ENCODE measurements around the gene ADAMTS2.

The ADAMTS2 gene

DNA sequence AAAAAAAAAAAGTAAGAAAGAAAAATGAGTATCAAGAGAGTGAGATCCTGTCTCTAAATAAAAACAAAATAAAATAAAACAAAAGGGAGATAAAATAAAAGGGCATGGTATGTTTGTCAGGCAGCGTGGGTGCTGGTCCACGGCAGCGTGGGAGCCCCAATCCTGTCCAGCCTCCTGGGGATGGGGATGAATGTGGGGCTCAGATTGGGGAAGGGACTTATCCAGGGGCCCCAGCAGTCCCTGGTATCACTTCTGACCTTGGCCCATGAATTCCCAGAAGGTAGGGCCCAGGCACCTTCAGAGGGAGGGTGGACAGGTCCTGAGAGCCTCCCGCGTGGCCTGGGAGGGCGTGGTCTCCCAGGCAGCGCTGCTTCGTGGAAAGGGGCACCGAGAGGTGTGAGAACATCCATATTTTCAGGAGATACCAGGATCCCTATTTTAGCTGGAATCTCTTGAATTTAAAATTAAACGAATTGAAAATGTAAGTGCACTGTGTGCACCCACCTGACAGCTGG, 213.9 kb downstream of the ADAMTS2 start:
- Histone ChIP-seq H3K36me3 (ENCODE audit: control insufficient read depth, insufficient read depth, low read length) (no peaks in the 10 kb centered on the region), H3K4me1 (ENCODE audit: control insufficient read depth, insufficient read depth, low read length) (no peaks in the 10 kb centered on the region; the same call in 1 of the 2 replicates), H3K4me3 (ENCODE audit: low read length) (no peak overlapping the region), H3K27ac (ENCODE audit: low read length) (no peak overlapping the region), H3K9me3 (ENCODE audit: control insufficient read depth, insufficient read depth, low read length) (no peaks in the 10 kb centered on the region), H3K27me3 (ENCODE audit: control insufficient read depth, insufficient read depth, low read length) (no peaks in the 10 kb centered on the region)
- DNase-seq (ENCODE audit: low read depth, low spot score) = no peak
- no CpG with 5 or more reads among the region's 10 CpGs for WGBS (ENCODE audit: insufficient coverage, insufficient read length)

DNA sequence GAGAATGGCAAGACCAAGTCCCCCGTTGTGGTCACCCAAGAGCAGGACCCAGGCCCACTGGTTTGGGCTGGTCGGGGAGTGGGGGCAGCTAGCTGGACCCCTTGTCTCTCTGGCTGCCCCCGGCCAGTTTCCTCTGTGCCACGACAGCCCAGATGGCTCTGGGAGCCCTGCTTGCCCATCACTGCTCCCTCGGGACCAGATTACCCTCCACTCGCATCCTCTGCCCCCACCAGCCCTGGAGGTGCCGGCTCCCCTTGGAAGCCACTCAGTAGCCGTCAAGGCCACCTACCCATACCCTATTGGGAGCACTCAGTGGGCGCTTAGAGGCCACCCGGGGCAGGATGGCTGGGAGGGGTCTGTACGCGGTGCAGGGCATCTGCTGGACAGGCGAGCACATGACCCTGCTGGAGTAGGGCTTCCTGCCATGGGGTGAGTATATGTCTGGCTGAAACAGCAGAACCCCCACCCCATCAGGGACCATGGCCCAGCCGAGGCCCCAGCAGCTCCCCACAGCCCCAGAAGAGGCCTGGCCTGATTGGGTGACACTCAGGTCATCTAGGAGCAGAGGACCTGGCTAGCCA, 215.1 kb downstream of the ADAMTS2 start:
- Histone ChIP-seq H3K4me3 (ENCODE audit: low read length) (no peak overlapping the region), H3K36me3 (ENCODE audit: control insufficient read depth, insufficient read depth, low read length) (no peaks in the 10 kb centered on the region), H3K4me1 (ENCODE audit: control insufficient read depth, insufficient read depth, low read length) (no peaks in the 10 kb centered on the region), H3K9me3 (ENCODE audit: control insufficient read depth, insufficient read depth, low read length) (no peaks in the 10 kb centered on the region), H3K27me3 (ENCODE audit: control insufficient read depth, insufficient read depth, low read length) (no peaks in the 10 kb centered on the region), H3K27ac (ENCODE audit: low read length) (no peak overlapping the region)
- no CpG with 5 or more reads among the region's 14 CpGs for WGBS (ENCODE audit: insufficient coverage, insufficient read length)
- no peak for DNase-seq (ENCODE audit: low read depth, low spot score)

DNA sequence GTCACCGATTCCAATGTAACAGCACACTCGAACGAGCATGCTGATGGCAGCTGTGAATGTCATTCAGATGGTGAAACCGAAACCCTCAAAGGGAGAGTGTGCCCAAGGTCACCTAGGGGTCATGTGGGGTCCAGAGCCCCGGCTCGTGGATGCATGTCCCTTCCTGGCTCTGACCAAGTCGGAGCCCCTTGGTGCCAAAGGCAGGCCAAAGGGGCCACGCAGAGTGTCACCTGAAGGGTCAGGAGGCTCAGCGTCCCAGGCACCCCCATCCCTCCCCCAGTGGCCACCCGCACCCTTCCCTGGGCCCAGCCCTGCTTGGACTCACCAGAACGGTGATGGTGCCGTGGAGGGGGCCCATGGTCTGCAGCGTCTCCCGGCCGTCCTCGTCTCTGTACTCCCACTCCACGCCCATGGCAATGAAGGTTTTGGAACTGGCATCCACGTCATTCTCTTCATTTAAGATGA, 215.6 kb downstream of the ADAMTS2 start:
- Histone ChIP-seq H3K27me3 (ENCODE audit: control insufficient read depth, insufficient read depth, low read length) (no peaks in the 10 kb centered on the region), H3K36me3 (ENCODE audit: control insufficient read depth, insufficient read depth, low read length) (no peaks in the 10 kb centered on the region), H3K27ac (ENCODE audit: low read length) (no peak overlapping the region), H3K9me3 (ENCODE audit: control insufficient read depth, insufficient read depth, low read length) (no peaks in the 10 kb centered on the region), H3K4me1 (ENCODE audit: control insufficient read depth, insufficient read depth, low read length) (no peaks in the 10 kb centered on the region), H3K4me3 (ENCODE audit: low read length) (no peak overlapping the region)
- DNase-seq (ENCODE audit: low read depth, low spot score) = no peak
- WGBS (ENCODE audit: insufficient coverage, insufficient read length) = no CpG with 5 or more reads among the region's 18 CpGs

DNA sequence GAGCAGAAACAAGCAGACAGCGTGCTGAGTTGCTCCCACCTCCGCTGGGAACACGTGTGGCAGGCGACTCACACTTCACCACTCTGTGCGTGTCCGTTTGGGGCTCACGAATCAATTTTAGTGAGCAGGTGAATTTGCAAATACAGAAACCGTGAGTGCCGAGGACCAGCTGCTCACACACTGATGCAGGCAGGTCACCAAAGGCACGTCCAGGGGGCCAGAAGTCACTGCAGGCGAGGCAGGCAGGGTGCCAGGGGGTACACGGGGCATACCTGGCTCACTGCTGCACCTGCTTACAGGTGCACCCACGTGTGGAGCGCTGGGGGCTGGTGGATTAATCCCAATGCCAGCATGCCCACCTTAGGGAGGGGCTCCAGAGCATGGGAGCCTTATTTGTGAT, 216.3 kb downstream of the ADAMTS2 start:
- Histone ChIP-seq H3K27me3 (ENCODE audit: control insufficient read depth, insufficient read depth, low read length) (no peaks in the 10 kb centered on the region), H3K9me3 (ENCODE audit: control insufficient read depth, insufficient read depth, low read length) (no peaks in the 10 kb centered on the region), H3K36me3 (ENCODE audit: control insufficient read depth, insufficient read depth, low read length) (no peaks in the 10 kb centered on the region), H3K4me3 (ENCODE audit: low read length) (no peak overlapping the region), H3K4me1 (ENCODE audit: control insufficient read depth, insufficient read depth, low read length) (no peaks in the 10 kb centered on the region), H3K27ac (ENCODE audit: low read length) (no peak overlapping the region)
- whole genome bisulfite sequencing (ENCODE audit: insufficient coverage, insufficient read length) = no CpG with 5 or more reads among the region's 14 CpGs
- no peak for DNase-seq (ENCODE audit: low read depth, low spot score)

DNA sequence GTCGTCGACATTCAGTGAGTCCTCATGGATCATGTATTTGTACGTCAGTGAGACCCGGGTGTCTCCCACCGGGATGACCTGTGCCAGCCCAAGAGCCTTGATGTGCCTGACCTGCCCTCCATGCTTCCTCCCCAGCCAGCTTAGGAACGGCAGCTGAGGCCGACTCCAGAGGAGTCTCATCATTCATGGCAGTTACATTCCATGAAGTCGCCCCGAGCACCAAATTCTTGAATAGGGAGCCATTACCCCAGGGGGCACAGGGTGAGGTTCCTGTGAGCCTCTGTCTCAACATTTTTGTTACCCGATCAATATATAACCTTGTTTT, 217.3 kb downstream of the ADAMTS2 start:
- Histone ChIP-seq H3K4me3 (ENCODE audit: low read length) (no peak overlapping the region), H3K4me1 (ENCODE audit: control insufficient read depth, insufficient read depth, low read length) (no peaks in the 10 kb centered on the region), H3K36me3 (ENCODE audit: control insufficient read depth, insufficient read depth, low read length) (no peaks in the 10 kb centered on the region), H3K27me3 (ENCODE audit: control insufficient read depth, insufficient read depth, low read length) (no peaks in the 10 kb centered on the region), H3K27ac (ENCODE audit: low read length) (no peak overlapping the region), H3K9me3 (ENCODE audit: control insufficient read depth, insufficient read depth, low read length) (no peaks in the 10 kb centered on the region)
- no CpG with 5 or more reads among the region's 10 CpGs for WGBS (ENCODE audit: insufficient coverage, insufficient read length)
- DNase-seq (ENCODE audit: low read depth, low spot score) = no peak

DNA sequence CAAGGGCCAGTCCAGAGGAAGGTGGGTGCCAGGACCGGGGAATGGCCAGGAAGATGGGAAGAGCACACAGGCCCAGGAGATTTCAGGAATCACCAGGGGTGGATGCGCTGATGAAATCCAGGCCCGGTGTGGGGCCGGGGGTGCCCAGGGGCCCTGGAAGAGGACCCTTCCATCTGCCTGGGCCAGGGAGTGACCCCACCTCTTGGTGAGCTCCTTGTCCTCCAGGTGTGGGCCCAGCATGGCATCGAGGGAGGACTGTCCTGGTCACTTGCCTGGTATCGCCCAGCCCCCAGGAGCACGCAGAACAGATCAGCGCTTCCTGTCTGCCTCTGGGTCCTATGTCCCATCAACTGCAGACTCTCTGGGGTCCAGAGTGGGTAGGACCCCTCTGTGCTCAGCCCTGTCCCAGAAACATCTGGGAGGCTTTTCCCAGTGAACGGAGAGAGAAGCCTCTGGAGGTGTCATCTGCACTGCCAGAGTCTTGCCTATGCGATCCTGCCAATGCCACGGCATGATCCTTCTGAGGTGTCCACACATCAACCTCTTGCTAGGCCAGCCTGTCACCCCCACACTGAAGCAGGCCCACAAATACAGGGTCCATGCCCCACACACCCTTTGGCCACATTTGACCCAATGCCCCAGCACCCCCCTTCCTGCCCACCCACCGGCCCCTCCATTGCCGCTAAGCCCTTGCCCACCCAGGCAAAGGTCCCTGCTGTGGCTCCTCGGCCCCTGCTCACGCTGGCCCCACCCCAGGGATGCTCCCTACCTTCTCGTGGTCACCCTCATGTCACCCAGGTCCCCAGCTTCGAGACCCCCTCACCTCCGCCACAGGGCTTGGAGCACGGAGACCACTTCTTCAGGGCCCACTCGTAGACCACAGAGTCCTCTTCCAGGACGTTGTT, 217.9 kb downstream of the ADAMTS2 start:
- Histone ChIP-seq H3K4me1 (ENCODE audit: control insufficient read depth, insufficient read depth, low read length) (no peaks in the 10 kb centered on the region), H3K27ac (ENCODE audit: low read length) (no peak overlapping the region), H3K27me3 (ENCODE audit: control insufficient read depth, insufficient read depth, low read length) (no peaks in the 10 kb centered on the region), H3K36me3 (ENCODE audit: control insufficient read depth, insufficient read depth, low read length) (no peaks in the 10 kb centered on the region), H3K9me3 (ENCODE audit: control insufficient read depth, insufficient read depth, low read length) (no peaks in the 10 kb centered on the region), H3K4me3 (ENCODE audit: low read length) (no peak overlapping the region)
- WGBS (ENCODE audit: insufficient coverage, insufficient read length) = no CpG with 5 or more reads among the region's 21 CpGs
- DNase-seq (ENCODE audit: low read depth, low spot score) = no peak

DNA sequence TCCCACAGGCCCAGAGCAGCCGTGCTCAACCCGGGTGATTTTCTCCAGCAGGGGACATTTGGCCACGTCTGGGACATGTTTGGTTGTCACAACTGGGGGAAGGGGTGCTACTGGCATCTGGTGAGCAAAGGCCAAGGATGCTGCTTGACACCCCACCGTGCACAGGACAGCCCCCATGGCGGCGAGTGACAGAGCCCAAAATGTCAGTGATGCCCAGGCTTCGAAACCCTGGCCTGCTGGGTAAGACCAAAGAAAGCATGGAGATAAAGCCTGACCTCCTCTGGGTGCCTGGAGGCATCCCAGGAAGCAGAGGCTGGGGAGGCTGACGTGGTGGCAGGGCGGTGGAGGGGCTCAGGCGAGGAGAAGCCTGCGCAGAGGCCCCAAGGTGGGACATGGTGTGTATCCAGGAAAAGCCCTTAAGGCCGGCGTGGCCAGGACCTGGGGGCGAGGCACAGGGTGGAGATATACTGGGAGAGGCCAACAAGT, 218.7 kb downstream of the ADAMTS2 start:
- no peaks in the 10 kb centered on the region for H3K9me3 ChIP-seq (ENCODE audit: control insufficient read depth, insufficient read depth, low read length)
- no peak overlapping the region for H3K27ac ChIP-seq (ENCODE audit: low read length)
- H3K4me1 ChIP-seq (ENCODE audit: control insufficient read depth, insufficient read depth, low read length) = no peaks in the 10 kb centered on the region
- no peak for DNase-seq (ENCODE audit: low read depth, low spot score)
- no CpG with 5 or more reads among the region's 14 CpGs for WGBS (ENCODE audit: insufficient coverage, insufficient read length)
- H3K27me3 ChIP-seq (ENCODE audit: control insufficient read depth, insufficient read depth, low read length) = no peaks in the 10 kb centered on the region
- no peaks in the 10 kb centered on the region for H3K36me3 ChIP-seq (ENCODE audit: control insufficient read depth, insufficient read depth, low read length)
- no peak overlapping the region; the same call in 1 of the 2 replicates for H3K4me3 ChIP-seq (ENCODE audit: low read length)

DNA sequence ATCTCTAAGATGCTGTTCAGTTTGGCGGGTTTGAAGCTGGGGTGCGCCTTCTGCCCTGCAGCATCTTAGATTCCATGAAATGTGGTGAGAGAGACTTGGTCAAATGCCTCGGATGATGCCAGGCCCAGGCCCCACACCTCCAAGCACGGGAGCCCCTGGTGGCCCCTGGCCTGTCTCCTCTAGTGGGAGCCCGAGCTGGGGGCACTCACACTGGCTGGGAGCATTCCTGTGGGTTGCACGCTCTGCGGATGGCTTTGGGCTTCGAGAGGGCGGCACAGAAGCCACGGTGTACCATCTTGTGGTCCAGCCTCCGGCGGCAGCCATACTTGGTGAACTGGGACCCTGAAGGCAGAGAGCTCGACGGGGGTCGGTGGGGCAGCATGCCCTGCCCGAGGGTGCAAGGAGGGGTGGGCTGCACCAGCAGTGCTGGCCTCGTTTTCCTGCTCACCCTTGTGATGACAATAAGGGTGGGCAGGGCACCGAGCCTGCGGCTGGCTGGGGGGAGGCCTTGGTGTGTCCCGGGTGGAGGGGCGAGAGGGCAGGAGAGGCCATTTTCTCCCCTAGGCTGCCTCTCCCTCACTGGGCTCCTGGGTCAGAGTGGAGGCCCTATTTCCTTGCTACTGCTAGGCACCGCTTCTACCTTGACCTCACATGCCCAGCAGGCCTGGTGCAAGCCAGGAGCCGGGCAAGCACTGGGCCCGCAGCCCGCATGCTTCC, 219.3 kb downstream of the ADAMTS2 start:
- Histone ChIP-seq H3K27ac (ENCODE audit: low read length) (no peak overlapping the region), H3K27me3 (ENCODE audit: control insufficient read depth, insufficient read depth, low read length) (no peaks in the 10 kb centered on the region), H3K4me3 (ENCODE audit: low read length) (no peak overlapping the region; the same call in 1 of the 2 replicates), H3K9me3 (ENCODE audit: control insufficient read depth, insufficient read depth, low read length) (no peaks in the 10 kb centered on the region), H3K36me3 (ENCODE audit: control insufficient read depth, insufficient read depth, low read length) (no peaks in the 10 kb centered on the region), H3K4me1 (ENCODE audit: control insufficient read depth, insufficient read depth, low read length) (no peaks in the 10 kb centered on the region)
- no peak for DNase-seq (ENCODE audit: low read depth, low spot score)
- WGBS (ENCODE audit: insufficient coverage, insufficient read length) = no CpG with 5 or more reads among the region's 25 CpGs

DNA sequence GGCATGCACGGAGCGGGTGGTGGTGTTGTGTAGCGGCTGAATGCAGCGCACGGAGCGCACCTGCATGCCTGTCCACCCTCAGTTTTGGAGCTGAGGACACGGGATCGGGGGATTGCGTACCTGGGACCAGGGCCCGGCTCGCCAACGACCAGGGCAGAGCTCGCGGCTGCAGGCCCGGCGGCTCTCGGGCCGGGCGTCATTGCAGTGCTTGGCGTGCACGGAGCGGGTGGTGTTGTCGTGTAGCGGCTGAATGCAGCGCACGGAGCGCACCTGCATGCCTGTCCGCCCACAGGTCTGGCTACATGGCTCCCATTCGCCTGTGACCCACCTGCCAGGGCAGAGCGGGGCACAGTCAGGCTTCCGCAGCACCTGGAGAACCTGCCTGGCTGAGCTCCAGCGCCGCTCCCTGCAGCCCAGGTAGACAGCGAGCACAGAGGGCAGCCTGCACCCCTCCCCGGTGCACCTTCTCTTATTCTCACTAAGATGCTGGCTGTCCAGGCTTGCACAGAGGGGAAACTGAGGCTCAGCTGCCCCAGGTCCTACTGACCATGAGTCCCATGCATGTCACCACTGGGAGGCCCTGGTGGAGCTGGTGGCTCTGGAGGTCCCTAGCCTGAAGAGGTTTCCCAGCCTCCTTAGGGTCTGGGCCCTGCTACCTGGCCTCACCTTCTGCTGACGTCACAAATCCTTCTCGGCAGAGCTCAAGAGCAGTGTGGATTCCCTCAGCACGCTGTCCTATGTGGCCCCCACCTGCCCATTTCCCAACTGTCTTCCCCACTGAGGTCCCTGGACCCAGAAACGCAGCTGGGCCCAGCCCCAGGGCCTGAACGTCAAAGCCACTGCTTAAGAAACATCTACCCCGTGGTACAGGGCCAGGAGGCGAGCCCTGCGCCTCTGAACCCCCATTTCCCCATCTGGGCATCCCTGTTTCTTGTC, 220.1 kb downstream of the ADAMTS2 start:
- WGBS (ENCODE audit: insufficient coverage, insufficient read length) = no CpG with 5 or more reads among the region's 43 CpGs
- Histone ChIP-seq H3K36me3 (ENCODE audit: control insufficient read depth, insufficient read depth, low read length) (no peaks in the 10 kb centered on the region), H3K4me3 (ENCODE audit: low read length) (no peak overlapping the region), H3K27me3 (ENCODE audit: control insufficient read depth, insufficient read depth, low read length) (no peaks in the 10 kb centered on the region), H3K4me1 (ENCODE audit: control insufficient read depth, insufficient read depth, low read length) (no peaks in the 10 kb centered on the region), H3K27ac (ENCODE audit: low read length) (no peak overlapping the region), H3K9me3 (ENCODE audit: control insufficient read depth, insufficient read depth, low read length) (no peaks in the 10 kb centered on the region)
- DNase-seq (ENCODE audit: low read depth, low spot score) = no peak

All from iPS DF 6.9 (cell line).